SK-N-SH treated with all-trans-retinoic acid at 6 μM for 48 hours (cell line): Measurements from ENCODE around the gene CROCC2.

Source experiments
- ARNTL ChIP-seq: fragments of 450-650 bp; formaldehyde crosslinking; IDR thresholded peaks from 2 replicates; pipeline ENCODE4 v1.5.0; 2020; ENCODE audit warnings: low read depth, mild to moderate bottlenecking, moderate library complexity, borderline replicate concordance
- CREB5 ChIP-seq: fragments of 250-450 bp; sonication (Bioruptor Pico); IDR thresholded peaks from 2 replicates; pipeline ENCODE4 v1.5.1; 2020; ENCODE audit warnings: low read depth, mild to moderate bottlenecking, moderate library complexity
- GLIS3 ChIP-seq: fragments of 250-450 bp; sonication (Bioruptor Pico); IDR thresholded peaks from 2 replicates; pipeline ENCODE4 v1.5.0; 2020; ENCODE audit warnings: mild to moderate bottlenecking, moderate library complexity
- POU6F1 ChIP-seq: fragments of 250-450 bp; sonication (Bioruptor Pico); IDR thresholded peaks from 2 replicates; pipeline ENCODE4 v1.8.0; 2021; ENCODE audit warnings: low read depth, mild to moderate bottlenecking, moderate library complexity, borderline replicate concordance
- PPARA ChIP-seq: fragments of 250-450 bp; sonication (Bioruptor Pico); IDR thresholded peaks from 2 replicates; pipeline ENCODE4 v1.5.0; 2020; ENCODE audit warnings: mild to moderate bottlenecking, borderline replicate concordance
- ZNF565 ChIP-seq: fragments of 450-650 bp; formaldehyde crosslinking; conservative IDR thresholded peaks from 2 replicates; pipeline ENCODE4 v1.5.0; 2020; ENCODE audit warnings: low read depth, mild to moderate bottlenecking, moderate library complexity

DNA sequence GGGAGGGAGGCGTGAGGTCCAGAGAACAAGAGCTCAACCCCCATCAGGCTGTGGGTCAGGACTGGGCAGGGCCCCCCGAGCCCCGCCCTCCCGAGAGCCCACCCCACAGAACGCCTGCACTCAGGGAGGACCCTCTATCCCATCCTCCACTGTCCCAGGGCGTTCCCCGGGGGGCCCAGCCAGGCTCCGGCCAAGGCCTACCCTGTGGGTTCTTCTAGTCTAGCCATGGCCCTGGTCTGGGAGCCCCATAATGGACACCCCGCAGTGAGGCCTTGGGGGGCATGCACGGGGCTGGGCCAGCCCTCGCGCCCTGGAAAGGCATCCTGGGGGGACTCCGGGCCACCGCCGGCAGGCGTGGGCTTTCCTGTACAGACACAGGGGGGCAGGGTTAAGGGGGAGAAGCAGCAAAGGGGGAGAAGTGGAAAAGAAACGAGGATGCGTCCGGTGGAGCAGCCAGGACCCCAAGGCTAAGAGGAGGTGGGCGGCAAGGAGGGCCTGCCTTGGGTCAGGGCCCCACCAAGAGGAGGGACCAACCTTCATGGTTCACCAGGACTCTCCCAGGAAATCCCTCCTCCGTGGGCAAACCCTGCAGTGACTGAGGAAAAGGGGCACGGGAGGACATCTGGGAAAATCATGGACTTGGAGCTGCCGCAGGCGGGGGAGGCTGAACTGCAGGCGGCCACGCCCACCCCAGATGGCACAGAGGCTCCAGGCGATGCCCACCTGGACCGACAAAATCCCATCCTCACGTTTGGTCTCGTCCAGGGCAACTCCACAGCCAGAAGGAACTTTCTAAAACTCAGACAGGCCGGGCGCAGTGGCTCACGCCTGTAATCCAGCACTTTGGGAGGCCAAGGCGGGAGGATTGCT lies 2.7 kb upstream of the CROCC2 start:
- TF ChIP-seq GLIS3 (CRISPR knock-in tag) (no peak), CREB5 (CRISPR knock-in tag) (no peak), ZNF565 (no peak), ARNTL (CRISPR knock-in tag) (no peak), POU6F1 (no peak), PPARA (CRISPR knock-in tag) (no peak)
